HepG2 (cell line): Measurements from ENCODE around the gene SLC4A9. TPM values are rescaled to one million over a fixed set of nuclear protein-coding genes. Genes with fewer than 3 reads are reported as not detected.

Experiments
- ATAD3A ChIP-seq: sonication (generic); formaldehyde crosslinking; IDR thresholded peaks from 2 replicates; pipeline ENCODE4 v1.4.0; 2020; ENCODE audit warnings: missing genetic modification reagents
- ATF7 ChIP-seq, 2 experiments: fragments of 450-650 bp in 1 of 2; sonication (generic) in 1 of 2; formaldehyde crosslinking in 1 of 2; IDR thresholded peaks; 2 replicates each; pipeline versions ENCODE4 v1.4.0 to v1.6.1; 2016 to 2020; ENCODE audit warnings: antibody characterized with exemption in 1 of 2, mild to moderate bottlenecking in 1 of 2, missing genetic modification reagents in 1 of 2
- FOXK2 ChIP-seq: fragments of 450-650 bp; IDR thresholded peaks from 2 replicates; pipeline ENCODE4 v1.6.1; 2016
- GABPA ChIP-seq, 2 experiments: IDR thresholded peaks; 2 replicates each; pipeline ENCODE4 v1.6.1; 2011 to 2016; ENCODE audit warnings: low read depth in 2 of 2, low read length in 1 of 2, missing biosample characterization in 1 of 2, missing genetic modification characterization in 1 of 2
- HIVEP1 ChIP-seq: sonication (generic); formaldehyde crosslinking; IDR thresholded peaks from 2 replicates; pipeline ENCODE4 v1.4.0; 2020; ENCODE audit warnings: mild to moderate bottlenecking, missing genetic modification reagents
- MATR3 ChIP-seq: sonication (generic); formaldehyde crosslinking; IDR thresholded peaks from 2 replicates; pipeline ENCODE4 v1.4.0; 2020; ENCODE audit warnings: missing genetic modification reagents
- MTF1 ChIP-seq: sonication (generic); formaldehyde crosslinking; IDR thresholded peaks from 2 replicates; pipeline ENCODE4 v1.5.0; 2020; ENCODE audit warnings: missing genetic modification reagents
- RCOR2 ChIP-seq: IDR thresholded peaks from 2 replicates; pipeline ENCODE4 v1.6.1; 2016; ENCODE audit warnings: missing biosample characterization, missing genetic modification reagents
- SMAD9 ChIP-seq: sonication (generic); formaldehyde crosslinking; IDR thresholded peaks from 2 replicates; pipeline ENCODE4 v1.5.1; 2020; ENCODE audit warnings: mild to moderate bottlenecking, missing genetic modification reagents
- SP5 ChIP-seq: IDR thresholded peaks from 2 replicates; pipeline ENCODE4 v1.6.1; 2016; ENCODE audit warnings: low read depth, borderline replicate concordance
- TCF7L2 ChIP-seq: IDR thresholded peaks from 2 replicates; pipeline ENCODE4 v1.6.1; 2011; ENCODE audit warnings: mild to moderate bottlenecking, low read depth, low read length, moderate library complexity
- ZMYM4 ChIP-seq: sonication (generic); formaldehyde crosslinking; IDR thresholded peaks from 2 replicates; pipeline ENCODE4 v1.8.1; 2023; ENCODE audit warnings: mild to moderate bottlenecking, missing genetic modification reagents
- ZNF12 ChIP-seq: sonication (generic); formaldehyde crosslinking; IDR thresholded peaks from 2 replicates; pipeline ENCODE4 v1.5.0; 2020; ENCODE audit warnings: missing genetic modification reagents
- ZNF138 ChIP-seq: sonication (generic); formaldehyde crosslinking; IDR thresholded peaks from 2 replicates; pipeline ENCODE4 v1.5.0; 2020; ENCODE audit warnings: mild to moderate bottlenecking, low read depth, missing genetic modification reagents
- ZNF143 ChIP-seq: sonication (generic); formaldehyde crosslinking; IDR thresholded peaks from 2 replicates; pipeline ENCODE4 v1.4.0; 2020; ENCODE audit warnings: missing genetic modification reagents
- ZNF30 ChIP-seq: sonication (generic); formaldehyde crosslinking; IDR thresholded peaks from 2 replicates; pipeline ENCODE4 v1.5.0; 2020; ENCODE audit warnings: mild to moderate bottlenecking, missing genetic modification reagents
- ZNF383 ChIP-seq: sonication (generic); formaldehyde crosslinking; IDR thresholded peaks from 2 replicates; pipeline ENCODE4 v1.4.0; 2020; ENCODE audit warnings: missing genetic modification reagents, mild to moderate bottlenecking, borderline replicate concordance
- ZNF850 ChIP-seq: sonication (generic); formaldehyde crosslinking; conservative IDR thresholded peaks from 2 replicates; pipeline ENCODE4 v1.9.0; 2021; ENCODE audit warnings: mild to moderate bottlenecking, missing genetic modification reagents
- polyA plus RNA-seq, 8 experiments: library from polyadenylated mRNA; depleted of rRNA in 3 of 8; stranded (reverse) in 7 of 8; unstranded in 1 of 8; fragments of >200 nt; fragmentation: Illumina TruSeq in 4 of 8; extraction: Trizol in 4 of 8; gene quantifications; 2 replicates each; pipeline versions ENCODE4 v1.2.1 to v1.2.3, GENCODE V29; 2011 to 2016; ENCODE audit warnings: low read depth in 4 of 8, missing spikeins in 1 of 8, mixed read lengths in 1 of 8; ENCODE audit not compliant: insufficient read depth in 1 of 8
- total RNA-seq, 5 experiments: library from RNA; depleted of rRNA; stranded (reverse); fragments of >200 nt; fragmentation: Illumina TruSeq; extraction: Trizol; gene quantifications; 2 replicates each; pipeline ENCODE4 v1.2.3, GENCODE V29; 2016; ENCODE audit warnings: low read depth in 1 of 5
- TF ChIP-seq, protein P1 (sequence below): sonication (generic); formaldehyde crosslinking; IDR thresholded peaks from 2 replicates; pipeline ENCODE4 v1.5.0; 2020; ENCODE audit warnings: mild to moderate bottlenecking, missing genetic modification reagents
- TF ChIP-seq, protein P2 (sequence below): sonication (generic); formaldehyde crosslinking; IDR thresholded peaks from 2 replicates; pipeline ENCODE4 v1.5.1; 2020; ENCODE audit warnings: missing genetic modification reagents, mild to moderate bottlenecking, borderline replicate concordance
- TF ChIP-seq, protein P3 (sequence below): sonication (generic); formaldehyde crosslinking; IDR thresholded peaks from 2 replicates; pipeline ENCODE4 v1.5.0; 2020; ENCODE audit warnings: missing genetic modification reagents, mild to moderate bottlenecking, borderline replicate concordance
- TF ChIP-seq, protein P4 (sequence below): sonication (generic); formaldehyde crosslinking; IDR thresholded peaks from 2 replicates; pipeline ENCODE4 v1.4.0; 2020; ENCODE audit warnings: missing genetic modification reagents

Gene SLC4A9
- total and polyA plus RNA-seq, 2 of the 13 experiments (the other 11 are each of a cell fraction or from before 2014, with no cell fraction given) = not detected

DNA sequence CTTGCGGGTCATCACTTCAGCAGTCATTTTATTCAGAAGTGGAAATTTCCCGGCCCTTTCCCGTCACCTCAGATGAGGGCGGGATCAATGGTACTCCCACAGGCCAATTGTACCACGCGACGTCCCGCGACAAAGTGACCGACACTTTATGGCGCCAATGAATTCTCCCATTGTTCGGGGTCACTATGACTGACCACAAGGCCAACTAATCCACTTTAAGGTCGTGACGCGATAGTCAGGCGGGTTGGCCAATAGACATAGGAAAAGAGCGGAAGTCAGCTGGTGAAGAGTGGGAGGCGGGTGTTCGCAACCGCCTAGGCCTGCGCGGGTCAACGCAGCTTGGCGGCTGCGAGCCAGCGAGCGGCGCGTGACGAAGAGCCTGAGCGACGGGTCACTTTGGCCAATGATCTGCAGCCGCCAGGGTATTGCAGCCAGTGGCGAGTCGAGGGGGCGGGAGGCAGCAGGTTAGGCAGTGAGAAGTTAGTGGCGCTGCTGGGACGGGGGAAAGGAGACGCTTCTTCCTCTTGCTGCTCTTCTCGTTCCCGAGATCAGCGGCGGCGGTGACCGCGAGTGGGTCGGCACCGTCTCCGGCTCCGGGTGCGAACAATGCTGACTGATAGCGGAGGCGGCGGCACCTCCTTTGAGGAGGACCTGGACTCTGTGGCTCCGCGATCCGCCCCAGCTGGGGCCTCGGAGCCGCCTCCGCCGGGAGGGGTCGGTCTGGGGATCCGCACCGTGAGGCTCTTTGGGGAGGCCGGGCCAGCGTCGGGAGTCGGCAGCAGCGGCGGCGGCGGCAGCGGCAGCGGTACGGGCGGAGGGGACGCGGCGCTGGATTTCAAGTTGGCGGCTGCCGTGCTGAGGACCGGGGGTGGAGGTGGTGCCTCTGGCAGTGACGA lies 41.6 kb downstream of the SLC4A9 start, which contains the start of gene ANKHD1 (continued):
- TF ChIP-seq MATR3 (CRISPR knock-in tag) = no peak
- TF ChIP-seq ZMYM4 (CRISPR knock-in tag) = peak; percentile 48; the same call in 1 of the 2 replicates
- TF ChIP-seq SMAD9 = no peak
- peak; percentile 21; the same call in 1 of the 2 replicates for TF ChIP-seq ZNF12 (CRISPR knock-in tag)
- TF ChIP-seq, protein P1, sequence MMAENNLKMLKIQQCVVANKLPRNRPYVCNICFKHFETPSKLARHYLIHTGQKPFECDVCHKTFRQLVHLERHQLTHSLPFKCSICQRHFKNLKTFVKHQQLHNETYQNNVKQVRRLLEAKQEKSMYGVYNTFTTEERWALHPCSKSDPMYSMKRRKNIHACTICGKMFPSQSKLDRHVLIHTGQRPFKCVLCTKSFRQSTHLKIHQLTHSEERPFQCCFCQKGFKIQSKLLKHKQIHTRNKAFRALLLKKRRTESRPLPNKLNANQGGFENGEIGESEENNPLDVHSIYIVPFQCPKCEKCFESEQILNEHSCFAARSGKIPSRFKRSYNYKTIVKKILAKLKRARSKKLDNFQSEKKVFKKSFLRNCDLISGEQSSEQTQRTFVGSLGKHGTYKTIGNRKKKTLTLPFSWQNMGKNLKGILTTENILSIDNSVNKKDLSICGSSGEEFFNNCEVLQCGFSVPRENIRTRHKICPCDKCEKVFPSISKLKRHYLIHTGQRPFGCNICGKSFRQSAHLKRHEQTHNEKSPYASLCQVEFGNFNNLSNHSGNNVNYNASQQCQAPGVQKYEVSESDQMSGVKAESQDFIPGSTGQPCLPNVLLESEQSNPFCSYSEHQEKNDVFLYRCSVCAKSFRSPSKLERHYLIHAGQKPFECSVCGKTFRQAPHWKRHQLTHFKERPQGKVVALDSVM = no peak
- TF ChIP-seq HIVEP1 (CRISPR knock-in tag) = no peak
- TF ChIP-seq, protein P2, sequence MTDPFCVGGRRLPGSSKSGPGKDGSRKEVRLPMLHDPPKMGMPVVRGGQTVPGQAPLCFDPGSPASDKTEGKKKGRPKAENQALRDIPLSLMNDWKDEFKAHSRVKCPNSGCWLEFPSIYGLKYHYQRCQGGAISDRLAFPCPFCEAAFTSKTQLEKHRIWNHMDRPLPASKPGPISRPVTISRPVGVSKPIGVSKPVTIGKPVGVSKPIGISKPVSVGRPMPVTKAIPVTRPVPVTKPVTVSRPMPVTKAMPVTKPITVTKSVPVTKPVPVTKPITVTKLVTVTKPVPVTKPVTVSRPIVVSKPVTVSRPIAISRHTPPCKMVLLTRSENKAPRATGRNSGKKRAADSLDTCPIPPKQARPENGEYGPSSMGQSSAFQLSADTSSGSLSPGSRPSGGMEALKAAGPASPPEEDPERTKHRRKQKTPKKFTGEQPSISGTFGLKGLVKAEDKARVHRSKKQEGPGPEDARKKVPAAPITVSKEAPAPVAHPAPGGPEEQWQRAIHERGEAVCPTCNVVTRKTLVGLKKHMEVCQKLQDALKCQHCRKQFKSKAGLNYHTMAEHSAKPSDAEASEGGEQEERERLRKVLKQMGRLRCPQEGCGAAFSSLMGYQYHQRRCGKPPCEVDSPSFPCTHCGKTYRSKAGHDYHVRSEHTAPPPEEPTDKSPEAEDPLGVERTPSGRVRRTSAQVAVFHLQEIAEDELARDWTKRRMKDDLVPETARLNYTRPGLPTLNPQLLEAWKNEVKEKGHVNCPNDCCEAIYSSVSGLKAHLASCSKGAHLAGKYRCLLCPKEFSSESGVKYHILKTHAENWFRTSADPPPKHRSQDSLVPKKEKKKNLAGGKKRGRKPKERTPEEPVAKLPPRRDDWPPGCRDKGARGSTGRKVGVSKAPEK (CRISPR knock-in tag) = no peak
- TF ChIP-seq ZNF143 (CRISPR knock-in tag) = peak; percentile 51; the same call in 1 of the 2 replicates
- TF ChIP-seq SP5 = no peak
- TF ChIP-seq ZNF383 (CRISPR knock-in tag) = no peak
- no peak for TF ChIP-seq MTF1
- TF ChIP-seq, protein P3, sequence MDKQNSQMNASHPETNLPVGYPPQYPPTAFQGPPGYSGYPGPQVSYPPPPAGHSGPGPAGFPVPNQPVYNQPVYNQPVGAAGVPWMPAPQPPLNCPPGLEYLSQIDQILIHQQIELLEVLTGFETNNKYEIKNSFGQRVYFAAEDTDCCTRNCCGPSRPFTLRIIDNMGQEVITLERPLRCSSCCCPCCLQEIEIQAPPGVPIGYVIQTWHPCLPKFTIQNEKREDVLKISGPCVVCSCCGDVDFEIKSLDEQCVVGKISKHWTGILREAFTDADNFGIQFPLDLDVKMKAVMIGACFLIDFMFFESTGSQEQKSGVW (CRISPR knock-in tag) = no peak
- TF ChIP-seq FOXK2 = peak; percentile 29; the same call in 1 of the 2 replicates
- TF ChIP-seq GABPA (IDR thresholded peaks at IDR 0.05; ENCODE audit: low read depth, low read length) = peak; percentile 84
- TF ChIP-seq GABPA (CRISPR knock-in tag; IDR thresholded peaks at IDR 0.05; ENCODE audit: low read depth) = peak; percentile 97
- TF ChIP-seq RCOR2 (CRISPR knock-in tag) = no peak
- TF ChIP-seq ZNF30 (CRISPR knock-in tag) = peak; percentile 67; the same call in 1 of the 2 replicates
- TF ChIP-seq TCF7L2 = no peak
- TF ChIP-seq ZNF138 (CRISPR knock-in tag) = 0 out of 2 replicates have a peak, but pooled peaks have one; percentile 21
- no peak for TF ChIP-seq ATF7 (IDR thresholded peaks at IDR 0.05)
- TF ChIP-seq ATF7 (CRISPR knock-in tag; IDR thresholded peaks at IDR 0.05) = no peak
- no peak for TF ChIP-seq ATAD3A (CRISPR knock-in tag)
- TF ChIP-seq ZNF850 (CRISPR knock-in tag) = no peak
- TF ChIP-seq, protein P4, sequence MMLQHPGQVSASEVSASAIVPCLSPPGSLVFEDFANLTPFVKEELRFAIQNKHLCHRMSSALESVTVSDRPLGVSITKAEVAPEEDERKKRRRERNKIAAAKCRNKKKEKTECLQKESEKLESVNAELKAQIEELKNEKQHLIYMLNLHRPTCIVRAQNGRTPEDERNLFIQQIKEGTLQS (CRISPR knock-in tag) = peak; percentile 45; the same call in 1 of the 2 replicates
